Activated naive CD4-positive, alpha-beta T cell treated with anti-CD3 and anti-CD28 coated beads, Interleukin-2, amount 50 U/mL, for 16 hours (primary cell): Measurements from ENCODE around the gene TMPRSS15.

Experiments used
- DNase-seq: peaks from one replicate; pipeline ENCODE4 v3.0.0-alpha.2; 2020

Gene TMPRSS15

DNA sequence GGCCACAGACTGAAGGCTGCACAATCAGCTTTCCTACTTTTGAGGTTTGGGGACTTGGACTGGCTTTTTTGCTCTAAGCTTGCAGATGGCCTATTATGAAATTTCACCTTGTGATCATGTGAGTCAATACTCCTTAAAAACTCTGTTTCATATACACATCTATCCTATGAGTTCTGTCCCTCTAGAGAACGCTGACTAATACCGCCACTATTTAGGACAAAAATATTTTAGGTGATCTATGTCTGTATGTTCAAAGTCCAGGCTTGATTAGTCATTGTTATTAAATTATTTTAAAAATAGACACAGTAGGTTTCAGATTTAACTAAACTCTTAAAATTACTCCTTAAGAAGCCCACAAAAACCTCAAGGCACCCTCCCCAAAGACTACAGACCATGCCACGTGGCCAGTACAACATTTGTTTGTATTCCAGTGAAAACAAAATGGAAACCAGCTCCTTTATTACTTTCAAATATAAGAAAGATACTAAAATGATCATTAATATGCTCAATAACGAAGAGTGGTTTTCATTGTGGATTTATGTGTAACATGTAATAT, 63.1 kb downstream of the TMPRSS15 start:
- DNase-seq = no peak

DNA sequence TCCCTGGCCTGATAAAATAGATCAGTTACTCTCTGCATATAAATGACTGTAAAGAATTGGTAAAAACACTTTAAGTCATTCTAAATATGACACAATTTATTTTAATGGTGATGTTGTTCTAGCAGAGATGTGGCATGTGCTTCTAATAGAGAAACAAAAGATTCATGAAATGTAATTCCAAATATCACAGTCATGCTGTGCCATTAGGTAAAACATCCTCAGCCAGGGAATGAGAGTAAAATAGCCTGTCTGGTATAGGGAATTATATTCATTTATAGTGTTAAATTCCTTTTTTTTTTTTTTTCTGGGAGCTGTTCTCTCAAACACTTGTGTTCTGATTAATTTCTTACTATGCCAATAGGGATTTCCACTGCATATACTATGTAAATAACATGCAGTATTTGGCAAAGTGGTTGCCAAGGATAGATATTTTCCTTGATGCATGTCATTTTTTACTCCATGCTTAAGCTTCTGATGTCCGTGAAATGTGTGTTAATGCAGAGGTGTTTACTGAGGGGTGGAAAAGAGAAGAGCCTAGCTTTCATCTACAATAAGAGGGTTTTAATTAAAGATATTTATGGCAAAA, 67.8 kb downstream of the TMPRSS15 start:
- no peak for DNase-seq

DNA sequence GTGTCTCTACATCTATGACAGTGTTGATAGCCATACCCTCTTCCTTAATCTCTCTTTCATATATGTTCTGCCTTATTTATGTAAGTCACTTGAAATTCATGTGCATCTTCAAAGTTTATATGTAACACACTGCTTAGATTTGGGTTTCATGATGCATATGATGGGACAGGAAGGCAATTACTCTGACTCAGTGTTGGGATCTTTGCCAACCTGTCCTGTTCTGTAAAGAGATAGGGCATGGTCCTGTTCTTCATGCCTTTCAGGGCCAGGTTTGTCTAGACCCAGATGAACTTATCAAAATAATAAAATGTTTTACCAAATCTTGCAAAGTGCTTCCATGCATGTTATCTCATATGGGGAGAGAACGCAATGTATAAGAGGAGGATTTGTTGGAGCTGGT, 69.5 kb downstream of the TMPRSS15 start:
- no peak for DNase-seq

DNA sequence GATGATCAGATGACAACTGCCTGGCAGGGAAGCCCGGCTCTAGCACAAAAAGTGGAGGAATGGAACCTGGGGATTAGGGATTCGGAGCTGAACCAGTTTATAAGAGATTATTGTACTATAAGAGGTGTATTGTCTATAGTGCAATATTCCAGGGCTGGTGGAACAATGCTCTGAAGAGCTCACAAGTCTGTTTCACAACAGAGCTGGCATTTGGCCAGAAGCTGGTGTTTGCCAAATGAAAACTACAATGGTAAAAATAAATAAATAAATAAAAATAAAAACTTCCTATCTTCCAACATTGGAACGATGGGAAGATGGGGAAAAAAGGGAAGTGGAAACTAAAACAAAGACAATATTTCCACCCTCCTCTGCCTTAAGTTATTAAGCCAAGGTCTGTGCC, 85.4 kb downstream of the TMPRSS15 start:
- no peak for DNase-seq

DNA sequence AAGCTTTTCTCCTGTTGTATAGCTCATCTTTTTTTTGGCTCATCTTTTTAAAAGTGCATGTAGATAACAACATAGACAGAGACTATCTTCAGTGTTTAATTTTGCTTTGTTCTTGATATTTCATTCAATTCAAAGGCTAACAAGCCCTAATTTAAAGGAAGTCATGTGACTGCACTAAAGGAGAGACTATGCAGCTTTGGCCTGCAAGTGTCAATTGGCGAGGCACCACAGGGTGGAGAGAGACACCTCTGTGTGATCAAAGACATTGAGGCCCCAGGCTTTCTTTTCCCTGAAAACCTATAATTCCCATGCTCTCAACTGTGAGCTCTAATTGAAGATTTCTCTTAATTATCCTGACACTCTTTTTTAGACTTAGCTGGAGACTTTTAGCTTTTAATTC, 105.4 kb downstream of the TMPRSS15 start:
- no peak for DNase-seq

DNA sequence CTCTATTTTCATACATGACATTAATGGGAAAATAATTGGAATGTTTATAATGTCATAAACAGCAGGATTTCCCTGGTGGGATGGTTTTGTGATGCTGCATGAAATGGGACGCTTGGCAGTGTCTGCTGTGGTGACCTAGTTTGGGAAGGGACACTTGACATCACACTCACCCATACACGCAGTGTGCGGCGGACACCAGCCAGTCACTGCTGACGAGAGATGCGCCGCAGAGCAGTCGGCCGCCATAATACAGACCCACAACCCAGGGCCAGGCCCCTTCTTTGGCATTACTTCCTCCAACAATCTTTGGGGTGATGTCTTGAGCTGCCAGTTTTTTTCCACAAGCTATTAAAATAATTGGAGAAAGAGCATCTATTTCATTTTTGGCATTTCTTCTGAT, 109.5 kb downstream of the TMPRSS15 start:
- no peak for DNase-seq

DNA sequence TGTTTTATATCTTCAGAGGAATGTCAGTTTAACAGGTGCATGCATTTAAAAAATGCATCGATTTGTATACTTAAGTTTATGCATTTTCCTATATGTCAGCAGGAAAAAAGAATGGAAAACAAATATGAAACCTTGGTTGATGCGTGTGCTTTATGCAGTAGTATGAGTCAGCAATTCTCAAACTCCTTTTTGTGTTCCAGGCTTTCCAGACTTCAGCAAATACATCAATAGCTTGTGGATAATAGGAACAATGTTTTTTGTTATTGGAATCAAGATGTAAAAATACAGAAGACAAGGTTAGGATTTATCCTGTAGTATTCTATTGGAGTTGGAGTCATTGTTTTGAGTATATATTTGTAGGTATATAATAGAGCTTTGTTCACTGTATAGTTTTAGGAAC, 113.7 kb downstream of the TMPRSS15 start:
- no peak for DNase-seq

DNA sequence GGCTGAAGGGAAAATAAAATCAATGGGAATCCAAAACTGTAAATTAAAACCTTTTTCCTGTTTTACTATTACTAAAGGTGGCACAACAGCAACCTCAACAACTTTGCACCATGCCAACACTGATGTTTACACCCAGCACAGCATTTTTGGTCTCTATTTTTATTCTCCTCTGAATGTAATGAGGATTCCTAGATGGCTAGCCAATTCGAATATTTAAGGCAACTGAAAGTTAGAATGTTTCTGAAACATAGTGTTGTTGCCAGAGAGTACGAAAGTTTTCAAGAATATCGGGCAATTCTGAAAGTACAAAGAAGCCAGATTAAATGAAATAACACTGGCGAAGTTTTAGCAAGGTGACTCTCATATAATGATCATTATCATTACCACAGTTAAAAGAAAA, 118.2 kb downstream of the TMPRSS15 start:
- DNase-seq = no peak

DNA sequence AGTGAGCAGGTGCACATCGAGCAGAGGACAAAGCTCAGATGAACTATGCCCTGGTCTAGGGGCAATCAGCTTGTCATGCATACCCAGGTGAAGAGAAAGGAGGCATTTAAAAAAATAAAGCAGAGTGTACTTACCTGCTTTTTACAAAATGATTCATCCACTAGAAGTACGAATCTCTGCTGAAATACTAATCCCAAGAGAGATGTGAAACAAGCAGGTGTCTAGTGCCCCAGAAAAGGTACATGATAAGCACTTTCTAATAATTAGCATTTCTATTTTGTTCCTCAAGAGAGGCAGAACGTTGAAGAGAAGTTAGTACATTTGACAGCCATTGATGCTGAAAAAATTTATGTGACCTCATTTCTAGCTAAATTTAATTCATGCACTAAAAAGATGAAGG, 127.8 kb downstream of the TMPRSS15 start:
- DNase-seq = no peak

DNA sequence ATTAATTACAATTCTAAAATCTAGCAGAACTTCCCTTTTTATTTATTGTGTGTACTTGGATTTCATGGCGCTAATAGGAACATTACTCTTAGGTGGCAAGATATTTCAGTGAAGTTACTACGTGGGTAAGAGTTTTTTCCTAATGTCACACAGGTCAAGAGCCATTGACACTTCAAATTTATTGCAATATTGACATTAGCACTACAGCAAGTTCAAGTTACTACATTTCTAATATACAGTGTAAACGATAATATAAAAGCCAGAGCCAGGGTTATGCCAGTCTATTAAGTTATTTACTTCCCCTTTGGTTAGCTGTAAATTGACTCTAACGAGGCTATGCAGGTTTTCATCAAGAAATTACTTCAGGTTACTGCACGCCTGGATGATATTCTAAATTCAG, 129.2 kb downstream of the TMPRSS15 start:
- DNase-seq = no peak

DNA sequence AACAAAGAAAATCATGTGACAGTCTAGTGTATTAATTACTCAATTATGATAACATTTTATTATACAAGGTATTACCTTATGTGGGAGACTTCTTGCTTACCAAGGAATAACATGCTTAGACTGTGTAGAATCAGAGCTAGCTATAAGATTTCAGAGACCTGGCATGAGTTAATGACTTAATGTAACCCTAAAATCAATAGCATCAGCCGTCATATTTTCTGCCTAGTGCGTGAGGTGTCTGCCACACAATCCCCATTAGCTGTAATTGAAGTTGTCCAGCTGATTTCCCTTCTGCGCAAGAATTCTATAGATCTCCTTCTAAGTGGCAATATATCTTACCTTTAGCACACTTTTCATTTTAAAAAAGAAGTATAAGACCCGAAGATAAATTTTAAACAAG, 130.2 kb downstream of the TMPRSS15 start:
- DNase-seq = no peak

DNA sequence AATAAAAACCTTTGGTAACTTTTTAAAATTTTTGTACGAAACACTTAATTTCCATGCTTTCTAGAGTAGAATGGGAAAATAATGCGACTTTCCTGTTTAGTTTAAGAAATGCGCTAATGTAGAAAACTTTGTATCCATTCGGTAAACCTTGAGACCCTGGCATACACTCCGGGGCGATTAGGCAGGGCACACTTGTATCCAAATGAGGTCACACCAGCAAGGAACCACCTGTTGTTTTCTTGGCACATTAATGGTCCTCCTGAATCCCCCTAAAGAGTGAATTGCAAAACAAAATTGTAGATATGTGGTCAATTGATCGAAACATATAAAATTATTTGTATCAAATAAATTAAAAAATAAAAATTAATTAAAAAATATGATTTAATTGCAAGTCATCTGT, 133.7 kb downstream of the TMPRSS15 start:
- no peak for DNase-seq

DNA sequence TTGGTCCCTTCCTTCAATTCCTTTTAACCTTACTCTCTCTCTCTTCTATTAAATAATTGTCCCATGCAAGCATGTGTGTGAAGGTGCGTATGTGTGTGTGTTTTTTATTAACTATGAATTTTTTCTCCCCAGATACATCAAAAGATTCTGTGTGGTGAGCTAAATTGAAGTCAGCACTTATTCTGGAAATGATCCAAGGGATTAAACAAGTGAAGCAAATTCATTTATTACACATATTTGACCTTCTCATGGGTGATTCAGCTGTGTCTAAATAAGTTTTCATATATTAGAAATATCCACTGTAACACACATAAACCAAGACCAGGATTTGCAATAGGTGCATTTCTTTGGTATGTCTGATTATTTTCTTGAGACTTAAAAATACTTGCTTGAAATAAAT, 134.7 kb downstream of the TMPRSS15 start:
- DNase-seq = no peak

DNA sequence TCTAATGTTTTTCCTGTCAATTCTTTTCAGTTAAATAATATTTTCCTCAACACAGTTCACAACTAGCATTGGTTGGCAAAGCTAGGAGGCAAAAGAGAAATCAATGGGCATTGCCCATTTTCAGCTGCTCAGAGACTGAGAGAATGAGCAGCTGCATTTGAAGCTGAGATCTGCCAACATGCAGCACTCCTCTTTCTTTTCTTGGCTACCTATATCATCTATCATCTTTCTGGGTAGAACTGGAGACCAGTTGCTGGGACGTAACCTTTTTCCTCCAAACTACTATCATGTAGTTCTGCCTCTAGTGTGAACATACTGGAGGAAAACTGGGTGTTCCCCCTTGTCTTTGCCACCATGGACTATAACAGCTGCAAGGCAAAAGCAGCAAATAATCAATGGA, 136.1 kb downstream of the TMPRSS15 start:
- no peak for DNase-seq

DNA sequence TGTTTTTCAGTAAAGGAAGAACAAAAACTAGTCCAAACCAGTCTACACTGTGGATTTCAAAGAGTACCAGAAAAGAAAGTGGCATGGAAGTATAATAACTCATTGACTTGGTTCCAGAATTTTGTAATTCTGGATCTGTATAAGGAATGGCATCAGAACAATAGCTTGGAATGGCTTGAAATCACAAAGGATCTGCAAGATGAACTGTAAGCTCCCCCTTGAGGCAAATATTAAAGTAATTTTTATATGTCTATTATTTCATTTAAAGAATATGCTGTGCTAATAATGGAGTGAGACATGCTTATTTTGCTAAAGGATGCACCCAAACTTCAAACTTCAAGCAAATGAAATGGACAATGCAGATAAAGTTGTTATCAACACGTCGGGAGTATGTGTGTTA, 137.6 kb downstream of the TMPRSS15 start:
- DNase-seq = no peak

DNA sequence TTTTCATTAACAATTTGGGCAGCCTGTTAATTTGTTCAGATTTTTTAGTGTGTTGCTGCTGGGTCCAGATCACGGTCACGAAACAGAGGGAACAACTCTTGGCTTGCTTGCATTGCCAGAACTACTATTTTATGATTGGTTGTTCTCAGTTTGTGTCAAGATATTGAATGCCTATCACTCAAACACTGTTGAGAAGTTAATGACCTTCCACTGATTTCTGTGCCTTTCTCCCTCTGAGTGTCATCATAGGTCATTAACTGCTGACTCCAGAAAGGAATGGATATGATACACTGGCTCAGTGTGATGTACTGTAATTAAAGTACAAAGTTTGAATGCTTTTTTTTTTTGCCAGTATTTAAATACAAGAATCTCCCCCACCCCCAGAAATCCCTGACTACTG, 149.8 kb downstream of the TMPRSS15 start:
- DNase-seq = no peak

DNA sequence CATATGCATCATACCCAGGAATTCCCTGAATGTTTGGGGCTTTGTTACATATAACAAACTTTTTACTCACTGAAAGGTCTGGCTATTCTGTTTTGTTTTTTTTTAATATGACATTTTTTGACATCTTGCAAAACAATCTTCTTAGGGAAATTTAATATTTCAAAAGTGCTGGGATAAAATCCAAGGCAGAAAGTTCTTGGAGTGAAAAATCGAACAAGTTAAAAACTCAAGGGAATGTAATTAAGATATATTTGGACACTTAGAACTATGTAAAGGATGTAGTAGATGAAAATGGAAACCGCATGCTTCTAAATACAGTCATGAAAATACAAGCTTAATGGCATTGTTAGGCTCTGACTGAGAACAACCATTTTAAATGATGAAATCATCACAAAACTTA, 150.4 kb downstream of the TMPRSS15 start:
- no peak for DNase-seq

DNA sequence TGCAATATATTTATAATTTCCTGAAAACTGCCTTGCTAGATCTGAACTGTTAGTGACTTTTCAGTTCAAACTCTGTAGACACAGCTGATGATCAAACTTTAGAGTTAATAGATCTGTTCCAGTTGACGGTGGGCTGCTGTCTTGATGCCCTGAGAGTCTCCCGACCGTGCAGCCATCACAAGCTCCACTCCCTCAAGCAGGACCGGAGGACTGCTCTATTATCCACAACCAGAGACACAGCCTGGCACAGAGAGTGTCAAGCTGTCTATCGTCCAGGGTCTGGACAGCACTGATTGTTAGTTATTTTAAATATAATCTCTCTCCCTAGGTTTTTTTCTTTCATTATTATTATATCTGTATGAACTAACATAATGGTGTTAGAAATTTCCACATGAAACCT, 150.9 kb downstream of the TMPRSS15 start:
- no peak for DNase-seq

DNA sequence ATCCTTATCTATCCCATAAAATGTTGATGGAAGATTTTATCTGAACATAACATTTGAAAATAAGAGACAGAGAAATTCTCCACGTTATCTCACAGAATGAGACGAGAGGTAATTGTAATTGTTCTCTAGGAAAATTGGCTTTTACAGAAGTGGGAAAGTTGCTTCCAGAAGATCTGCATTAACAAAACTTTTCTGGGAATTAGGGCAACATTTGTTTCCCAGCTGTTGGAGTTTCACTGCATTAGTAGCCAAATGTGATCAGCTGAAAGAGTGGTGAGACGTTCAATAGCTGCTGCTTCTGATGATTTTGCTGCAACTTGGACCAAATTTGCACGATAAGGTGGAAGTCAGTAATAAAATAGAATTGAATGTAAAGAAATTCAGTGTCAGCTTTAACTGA, 151.3 kb downstream of the TMPRSS15 start:
- DNase-seq = no peak

DNA sequence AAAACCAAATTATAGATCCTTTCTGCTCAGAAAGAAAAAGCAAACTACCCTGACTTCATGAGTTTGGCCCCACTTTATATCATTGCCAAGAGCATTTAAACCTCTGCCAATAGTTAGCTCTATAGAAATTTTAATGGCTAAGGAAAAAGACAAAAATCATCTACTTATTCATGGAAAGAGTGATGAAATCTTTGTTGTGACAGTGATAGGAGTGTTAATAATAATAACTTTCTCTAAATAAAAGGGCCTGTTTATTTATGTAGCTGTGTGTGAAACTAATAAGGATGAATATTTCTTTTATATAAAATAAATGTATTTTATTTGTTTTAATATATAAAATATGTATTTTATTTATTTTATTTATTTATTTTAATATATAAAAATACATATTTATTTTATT, 152.5 kb downstream of the TMPRSS15 start:
- no peak for DNase-seq

DNA sequence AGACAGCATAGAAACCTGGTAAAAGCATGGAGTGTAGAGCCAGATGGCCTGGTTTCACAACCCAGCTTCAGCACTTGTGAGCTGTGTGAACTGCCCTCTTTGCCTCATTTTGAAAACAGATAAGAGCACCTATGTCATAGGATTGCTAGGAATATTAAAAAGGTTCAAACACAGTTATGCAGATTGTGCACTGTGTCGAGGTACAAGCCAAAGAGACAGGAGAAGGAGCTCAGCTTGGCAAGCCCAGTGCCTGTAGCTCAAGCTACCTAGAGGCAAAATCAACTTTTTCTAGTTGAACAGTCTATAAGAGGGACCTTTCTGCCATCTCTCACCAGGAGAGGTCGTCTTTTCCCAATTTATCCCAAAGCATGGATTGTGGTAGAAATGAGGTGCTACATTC, 153.9 kb downstream of the TMPRSS15 start:
- DNase-seq = no peak

DNA sequence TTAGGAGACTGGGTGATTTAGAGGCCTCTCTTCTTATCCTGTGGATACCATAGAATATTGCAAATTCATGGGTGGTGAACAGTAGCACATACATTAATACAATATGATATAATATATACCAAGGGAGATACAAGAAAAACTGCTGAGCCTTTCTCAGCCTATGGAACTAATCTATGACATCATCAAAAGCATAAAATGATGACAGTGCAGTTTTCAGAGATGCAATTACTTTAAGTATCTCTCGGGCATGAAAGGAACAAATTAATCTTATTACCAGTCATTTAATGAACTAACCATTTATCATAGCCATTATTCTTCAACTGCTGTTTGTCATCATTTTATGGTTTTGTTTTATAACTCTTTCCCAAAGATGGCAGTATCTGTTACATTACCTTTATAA, 155.4 kb downstream of the TMPRSS15 start:
- no peak for DNase-seq

DNA sequence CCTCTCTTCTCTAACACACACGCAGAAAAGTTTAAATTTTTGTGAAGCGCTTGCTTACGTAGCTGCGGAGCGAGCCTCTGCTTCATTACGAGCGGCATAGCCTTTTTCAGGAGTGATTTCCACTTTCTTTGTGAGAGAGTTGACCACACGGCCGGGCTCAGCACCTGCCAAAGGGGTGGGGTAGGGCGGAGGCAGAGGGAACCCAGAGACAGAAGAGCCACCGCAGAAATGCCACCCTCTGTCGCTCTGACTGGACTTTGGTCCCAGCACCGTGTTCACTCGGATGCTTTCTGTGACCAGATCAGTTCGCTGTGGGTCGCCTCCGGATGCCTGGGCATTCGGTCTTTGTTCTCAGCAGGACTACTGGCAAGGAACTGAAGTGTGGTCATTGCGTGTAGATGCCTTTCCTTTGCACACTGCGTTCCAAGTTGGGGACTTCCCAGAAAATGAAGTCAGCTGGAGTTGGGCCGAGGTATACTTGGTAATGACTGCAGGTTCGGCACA, 158.1 kb downstream of the TMPRSS15 start:
- DNase-seq = no peak

DNA sequence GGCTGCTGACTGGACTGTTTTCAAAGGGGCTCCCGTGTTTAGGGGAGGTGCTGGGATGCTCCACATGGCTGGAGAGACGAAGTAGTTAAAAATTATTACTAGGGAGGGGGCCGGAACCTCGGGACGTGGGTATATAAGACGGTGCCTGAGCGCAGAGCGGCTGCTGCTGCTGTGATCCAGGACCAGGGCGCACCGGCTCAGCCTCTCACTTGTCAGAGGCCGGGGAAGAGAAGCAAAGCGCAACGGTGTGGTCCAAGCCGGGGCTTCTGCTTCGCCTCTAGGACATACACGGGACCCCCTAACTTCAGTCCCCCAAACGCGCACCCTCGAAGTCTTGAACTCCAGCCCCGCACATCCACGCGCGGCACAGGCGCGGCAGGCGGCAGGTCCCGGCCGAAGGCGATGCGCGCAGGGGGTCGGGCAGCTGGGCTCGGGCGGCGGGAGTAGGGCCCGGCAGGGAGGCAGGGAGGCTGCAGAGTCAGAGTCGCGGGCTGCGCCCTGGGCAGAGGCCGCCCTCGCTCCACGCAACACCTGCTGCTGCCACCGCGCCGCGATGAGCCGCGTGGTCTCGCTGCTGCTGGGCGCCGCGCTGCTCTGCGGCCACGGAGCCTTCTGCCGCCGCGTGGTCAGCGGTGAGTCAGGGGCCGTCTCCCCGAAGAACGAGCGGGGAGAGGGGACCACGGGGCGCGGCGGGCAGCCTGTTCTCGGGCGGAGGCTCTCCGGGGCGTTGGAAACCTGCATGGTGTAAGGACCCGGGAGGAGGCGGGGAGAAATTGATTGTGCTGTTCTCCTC, 158.7 kb downstream of the TMPRSS15 start, which contains the start of gene CHODL:
TSS of gene CHODL (plus strand) at position 163 of the 793 bp plus-strand sequence. CDS start at position 554, 391 bp downstream.
- no peak for DNase-seq
